GM11168 (cell line): Measurements from ENCODE around the gene GLRX3.
"Not testable (repeated sequence)": the region's sequence is repeated elsewhere in the genome, so short reads cannot be mapped to it uniquely, and the experiment has no call there.

Experiments used
- in situ Hi-C: fragments of 300-500 bp; cut with MboI; formaldehyde crosslinking; loops from one replicate; pipeline ENCODE4 v1.12.0; 2022; ENCODE audit warnings: low sequenced_read_pairs; ENCODE audit not compliant: unreplicated experiment

The GLRX3 gene

DNA sequence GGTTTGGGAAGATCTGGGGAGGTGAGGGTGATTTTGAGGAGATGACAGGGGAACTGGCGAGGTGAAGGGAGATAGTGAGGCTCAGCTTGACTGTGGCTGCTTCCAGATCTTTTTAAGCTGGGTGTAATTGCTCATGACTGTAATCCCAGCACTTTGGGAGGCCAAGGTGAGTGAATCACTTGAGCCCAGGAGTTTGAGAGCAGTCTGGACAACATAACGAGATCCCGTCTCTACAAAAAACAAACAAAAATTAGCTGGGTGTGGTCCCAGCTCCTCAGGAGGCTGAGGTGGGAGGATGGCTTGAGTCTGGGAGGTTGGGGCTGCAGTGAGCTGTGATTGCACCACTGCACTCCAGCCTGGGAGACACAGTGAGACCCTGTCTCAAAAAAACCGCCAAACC lies 66.0 kb downstream of the GLRX3 start:
- in situ Hi-C loops = not testable (repeated sequence)

DNA sequence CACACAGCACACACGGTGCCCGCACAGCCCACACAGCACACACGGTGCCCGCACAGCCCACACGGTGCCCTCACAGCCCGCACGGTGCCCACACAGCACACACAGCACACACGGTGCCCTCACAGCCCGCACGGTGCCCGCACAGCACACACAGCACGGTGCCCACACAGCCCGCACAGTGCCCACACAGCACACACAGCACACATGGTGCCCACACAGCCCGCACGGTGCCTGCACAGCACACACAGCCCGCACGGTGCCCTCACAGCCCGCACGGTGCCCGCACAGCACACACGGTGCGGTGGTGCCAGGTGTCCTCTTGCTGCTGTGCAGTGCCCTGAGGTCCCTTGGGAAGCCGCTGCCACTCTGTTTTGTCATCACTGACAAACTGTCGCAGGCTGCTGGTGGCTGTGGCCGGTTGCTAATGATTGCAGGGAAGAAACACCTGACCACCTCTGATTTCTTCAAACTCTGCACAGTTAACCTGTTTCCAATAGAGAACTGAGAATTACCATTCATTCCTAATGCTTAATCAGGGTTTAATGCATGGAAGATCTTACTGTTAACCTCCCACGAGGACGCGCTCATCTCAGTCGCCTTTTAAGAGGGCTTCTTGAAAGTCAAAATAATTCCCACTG lies 66.9 kb downstream of the GLRX3 start:
- in situ Hi-C loops = no loop called here

DNA sequence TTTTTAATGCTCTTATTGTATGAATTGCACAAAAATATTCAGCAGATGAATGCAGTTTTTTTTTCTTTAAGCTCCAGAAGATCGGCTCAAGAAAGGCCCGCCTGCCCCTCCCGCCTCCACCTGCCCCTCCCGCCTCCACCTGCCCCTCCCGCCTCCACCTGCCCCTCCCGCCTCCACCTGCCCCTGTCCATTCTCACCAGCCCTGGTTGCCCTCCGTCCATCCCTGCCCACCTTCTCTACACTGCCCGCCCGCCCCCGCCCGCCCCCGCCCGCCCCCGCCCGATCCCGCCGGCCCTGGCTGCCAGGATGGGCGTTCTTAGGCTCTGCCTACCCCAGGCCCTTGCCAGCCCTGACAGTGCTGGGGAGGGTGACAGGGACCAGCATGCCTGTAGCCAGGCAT lies 67.4 kb downstream of the GLRX3 start:
- in situ Hi-C loops = no loop called here

DNA sequence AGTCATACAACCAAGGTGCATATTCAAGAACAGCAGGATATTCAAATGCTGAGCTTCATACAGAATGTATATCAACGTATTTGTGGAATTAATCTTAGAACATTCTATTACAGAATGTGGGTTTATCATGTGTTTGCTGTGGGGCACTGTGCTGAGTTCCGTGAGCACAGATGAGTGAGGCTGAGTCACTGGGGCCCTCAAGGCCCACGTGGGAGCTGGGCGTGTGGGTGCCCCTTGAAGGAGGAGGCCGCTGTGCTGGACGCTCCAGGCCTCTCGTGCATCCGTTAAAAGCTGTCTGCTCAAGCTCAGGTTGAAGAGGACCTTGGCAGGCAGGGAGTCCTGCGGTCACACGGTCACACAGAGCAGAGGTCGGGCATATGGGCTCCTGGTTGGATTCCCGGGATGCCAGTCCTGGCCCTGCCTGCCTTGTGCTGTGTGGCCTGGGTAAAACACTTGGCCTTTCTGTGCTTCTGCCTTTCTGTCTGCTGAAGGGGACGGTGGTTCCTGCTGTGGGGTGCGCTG lies 70.1 kb downstream of the GLRX3 start:
- in situ Hi-C loops = no loop called here

DNA sequence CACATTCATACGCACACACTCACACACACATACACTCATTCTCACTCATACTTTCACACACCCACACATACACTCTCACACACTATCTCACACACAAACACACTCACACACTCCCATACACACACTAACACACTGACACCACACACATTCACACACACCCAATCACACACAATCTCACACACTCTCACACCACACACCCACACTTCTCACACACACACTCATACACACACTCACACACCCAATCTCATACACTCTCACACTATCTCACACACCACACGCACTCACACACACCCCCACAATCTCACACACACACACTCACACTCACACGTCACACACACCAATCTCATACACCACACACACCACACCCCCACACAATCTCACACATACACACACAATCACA lies 71.0 kb downstream of the GLRX3 start:
- in situ Hi-C loops = no loop called here

DNA sequence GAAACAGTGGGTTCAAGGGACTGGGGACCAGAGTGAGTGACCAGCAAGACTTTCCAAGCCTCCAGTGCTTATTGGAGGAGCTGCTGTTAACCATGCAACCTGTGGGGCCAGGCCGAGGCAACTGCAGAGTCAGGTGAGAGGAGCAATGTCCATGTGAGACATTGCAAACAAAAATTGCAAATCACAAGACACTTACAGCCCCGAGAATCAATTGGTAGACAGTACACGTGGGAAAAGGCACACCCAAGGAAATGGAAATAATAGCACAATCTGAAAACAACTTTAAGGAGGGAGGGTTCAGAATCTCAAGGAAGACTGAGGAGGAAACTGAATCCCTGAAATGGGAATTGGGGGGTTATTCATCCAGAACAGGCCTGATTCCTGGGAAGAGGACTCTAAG lies 72.6 kb downstream of the GLRX3 start:
- in situ Hi-C loops = no loop called here

DNA sequence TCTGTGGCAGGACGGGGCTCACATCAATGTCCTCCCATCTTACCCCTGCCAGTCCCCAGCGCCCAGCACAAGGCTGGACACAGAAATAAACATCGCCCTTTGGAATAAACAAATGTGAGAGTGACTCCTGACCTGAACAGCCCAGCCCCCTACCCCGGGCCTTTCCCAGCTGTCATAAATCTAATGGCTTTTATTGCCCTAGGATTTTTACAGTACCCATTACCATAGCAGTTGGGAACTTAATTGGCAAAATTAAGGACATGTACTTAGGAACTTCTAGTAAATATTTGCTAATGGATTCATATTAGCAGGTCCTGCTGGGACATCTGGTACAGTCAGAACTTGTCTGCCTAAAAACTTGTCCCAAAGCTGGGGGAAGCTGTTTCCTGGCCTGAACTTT lies 76.6 kb downstream of the GLRX3 start:
- in situ Hi-C loops = no loop called here

DNA sequence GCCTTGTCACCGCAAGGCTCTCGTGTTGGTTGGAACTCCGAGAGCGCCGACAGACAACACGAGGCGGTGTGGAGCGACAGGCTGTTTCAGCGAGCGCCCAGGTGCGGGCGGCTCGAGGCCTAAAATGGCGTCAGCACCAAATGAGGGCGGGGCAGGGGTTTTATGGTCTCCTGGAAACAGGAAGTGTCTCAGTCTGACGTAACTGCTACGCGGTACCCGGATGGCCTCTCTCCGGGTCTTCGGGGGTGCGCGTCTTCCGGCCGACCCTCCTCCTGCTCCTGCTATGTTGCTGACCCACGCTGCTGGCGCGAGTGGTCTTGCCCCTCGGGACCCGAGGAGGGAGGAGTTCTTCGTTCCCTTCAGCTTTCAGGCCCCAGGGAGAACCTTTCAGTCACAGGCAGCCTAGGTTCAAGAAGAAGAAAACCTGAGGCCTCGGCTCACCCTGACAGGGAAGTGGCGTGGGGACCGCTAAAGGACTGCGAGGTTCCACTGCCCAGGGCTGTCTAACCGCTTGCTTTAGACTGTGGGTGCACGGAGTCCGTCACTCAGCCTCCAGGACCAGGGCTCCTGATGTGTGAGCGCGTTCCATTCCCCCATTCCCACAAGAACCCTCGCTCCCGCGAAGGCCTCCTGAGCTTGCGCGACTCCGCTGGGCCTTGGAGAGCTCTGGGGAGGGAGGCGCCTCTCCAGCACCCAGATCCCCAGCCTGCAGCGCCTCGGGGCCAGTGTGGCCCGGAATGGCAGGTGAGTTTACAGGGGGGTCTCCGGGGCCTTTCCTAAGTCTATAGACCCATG lies 77.3 kb downstream of the GLRX3 start:
- in situ Hi-C loops = no loop called here

DNA sequence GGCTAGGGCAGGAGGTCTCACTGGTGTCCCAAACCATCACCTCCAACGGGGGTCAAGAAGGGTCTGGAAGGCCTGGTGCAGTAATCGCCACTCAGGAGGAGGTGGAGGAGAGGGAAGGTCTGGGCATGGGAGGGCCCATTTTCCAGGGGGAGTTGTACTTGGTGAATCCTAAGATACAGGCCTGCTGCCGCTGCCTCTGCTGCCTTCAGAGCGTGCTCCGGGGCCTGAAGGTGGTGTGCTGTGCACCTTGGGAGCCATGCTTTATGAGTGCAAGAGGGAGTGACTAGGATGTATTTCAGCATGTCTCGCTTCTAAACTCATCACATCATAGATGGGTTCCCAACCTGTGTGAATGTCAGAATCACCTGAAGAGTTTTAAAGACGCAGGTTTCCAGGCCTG lies 78.2 kb downstream of the GLRX3 start:
- in situ Hi-C loops = no loop called here

DNA sequence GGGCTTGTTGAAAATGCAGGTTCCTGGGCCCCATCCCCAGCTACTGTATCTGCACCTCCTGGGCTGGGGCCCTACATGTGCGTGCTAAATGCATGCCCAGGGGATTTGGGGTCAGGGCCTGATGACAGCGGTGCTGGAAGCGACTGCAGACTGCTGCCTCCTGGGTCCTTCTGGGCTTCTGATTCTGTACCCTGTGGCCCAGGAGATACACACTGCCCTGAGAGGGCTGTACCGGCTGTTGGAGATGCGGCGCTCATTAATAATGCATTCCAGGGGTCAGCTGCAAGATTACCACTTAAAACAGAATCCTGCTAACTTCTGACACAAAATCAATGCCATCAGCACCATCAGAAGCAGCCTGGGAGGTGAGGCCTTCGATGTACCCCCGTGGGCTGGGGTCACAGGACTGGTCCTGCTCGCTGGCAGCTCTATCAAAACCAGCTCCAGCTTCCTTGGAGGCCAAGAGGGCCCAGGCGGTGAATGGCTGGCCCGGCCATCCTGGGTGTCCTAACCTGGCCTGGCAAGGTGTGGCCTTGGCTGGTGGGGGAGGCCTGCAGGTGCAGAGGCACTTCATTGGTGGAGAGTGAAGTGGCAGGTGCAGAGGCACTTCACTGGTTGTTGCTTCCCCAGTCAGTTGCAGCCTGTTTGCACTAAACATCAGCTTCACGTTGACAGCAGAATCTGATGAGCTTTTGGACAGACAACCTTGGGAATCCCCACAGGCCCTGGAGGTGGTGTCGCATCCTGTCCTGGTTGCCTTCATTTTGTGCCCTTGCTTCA lies 79.2 kb downstream of the GLRX3 start:
- in situ Hi-C loops = no loop called here

DNA sequence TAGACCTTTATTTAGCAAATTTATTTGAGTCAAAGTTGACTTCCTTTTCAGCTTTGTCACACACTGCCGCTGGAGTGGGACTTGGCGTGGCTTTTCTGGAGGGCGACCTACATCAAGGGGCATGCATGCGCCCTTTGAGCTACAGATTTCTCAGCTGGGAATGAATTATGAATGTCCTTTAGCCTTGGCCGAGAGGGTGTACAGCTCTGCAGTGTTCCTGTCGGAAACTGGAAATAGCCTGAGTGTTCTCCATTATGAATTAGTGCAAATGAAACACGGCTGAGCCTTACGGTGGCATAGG lies 79.7 kb downstream of the GLRX3 start:
- in situ Hi-C loops = no loop called here

DNA sequence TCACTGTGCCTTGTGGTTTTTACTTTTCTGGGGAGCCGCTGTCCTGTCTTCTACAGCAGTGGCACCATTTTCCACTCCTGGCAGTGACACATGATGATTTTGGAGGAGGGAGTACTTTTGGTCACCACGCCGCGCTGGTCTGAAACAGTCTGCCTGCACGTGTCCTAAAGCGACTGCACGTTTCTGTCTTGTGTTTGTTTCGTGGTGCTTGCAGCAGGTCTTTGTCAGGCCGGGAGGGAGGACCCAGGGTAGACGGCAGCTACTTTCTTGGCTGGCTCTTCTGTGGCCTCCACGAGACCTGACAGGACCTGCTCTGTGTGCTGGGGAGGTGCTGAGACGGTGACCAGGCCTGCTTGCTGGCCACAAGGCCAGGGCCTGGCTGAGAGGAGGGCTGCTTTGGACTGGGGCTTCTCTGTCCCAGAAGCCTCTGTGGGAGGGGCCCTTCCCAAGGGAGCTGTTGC lies 82.0 kb downstream of the GLRX3 start:
- in situ Hi-C loops = no loop called here

DNA sequence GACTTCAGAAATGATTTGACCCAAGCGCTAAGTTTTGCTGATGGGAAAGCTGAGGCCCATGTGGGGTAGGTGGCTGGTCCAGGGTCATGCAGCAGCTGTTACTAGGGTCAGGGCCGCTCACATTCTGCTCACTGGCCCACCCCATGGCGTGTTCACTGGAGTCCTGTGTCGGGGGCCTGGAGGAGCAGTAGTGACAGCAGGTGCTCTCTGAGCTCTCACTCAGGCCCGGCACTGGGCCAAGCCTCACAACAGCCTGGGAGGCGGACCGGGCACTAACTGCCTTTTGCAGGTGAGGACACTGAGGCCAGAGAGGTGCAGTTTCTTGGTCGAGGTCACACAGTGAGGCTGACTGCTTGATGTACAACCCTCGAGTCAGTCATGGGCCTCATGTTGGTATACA lies 82.7 kb downstream of the GLRX3 start:
- in situ Hi-C loops = no loop called here

DNA sequence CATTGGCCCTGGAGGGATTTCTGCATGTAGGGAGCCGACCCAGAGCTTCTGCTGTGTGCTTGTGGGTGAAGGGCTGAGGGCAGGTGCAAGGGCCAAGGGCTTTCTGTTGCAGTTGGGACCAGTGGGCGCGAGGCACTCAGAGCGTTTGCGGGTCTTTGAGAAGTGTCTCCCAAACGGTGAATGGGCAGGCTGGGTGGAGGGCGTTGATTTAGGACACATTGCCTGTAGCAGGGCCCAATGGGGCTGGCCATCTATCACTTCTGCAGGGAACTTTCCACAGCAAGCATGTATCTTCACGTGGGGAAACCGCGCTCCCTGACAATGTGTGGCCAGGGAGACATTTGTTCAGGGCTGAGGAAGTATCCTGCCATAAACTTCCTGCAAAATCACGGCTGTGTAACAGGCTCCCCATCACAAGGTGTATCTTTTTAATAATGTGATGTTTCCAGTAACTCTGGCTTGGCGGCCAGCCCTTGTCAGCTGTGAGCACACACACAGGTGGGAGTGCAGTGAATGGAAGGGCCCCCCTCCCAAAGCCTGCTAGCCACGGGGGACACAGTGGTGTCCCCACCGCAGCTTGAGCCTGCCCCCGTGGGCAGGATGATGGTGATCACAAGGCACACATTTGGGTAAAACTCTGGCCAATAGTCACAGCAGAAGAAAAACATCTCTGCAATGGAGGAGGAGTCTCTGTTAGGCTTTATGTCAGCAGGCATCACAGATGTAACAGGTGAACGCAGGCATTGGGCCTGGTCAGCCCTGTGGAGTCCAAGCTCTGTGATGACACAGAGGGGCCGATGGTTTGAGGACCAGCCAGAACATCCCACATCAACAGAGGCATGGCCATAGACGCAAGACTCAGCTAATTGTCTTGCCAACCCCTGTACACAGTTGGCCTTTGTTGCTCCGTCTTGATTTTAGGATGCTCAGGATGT lies 84.3 kb downstream of the GLRX3 start:
- in situ Hi-C loops = no loop called here

DNA sequence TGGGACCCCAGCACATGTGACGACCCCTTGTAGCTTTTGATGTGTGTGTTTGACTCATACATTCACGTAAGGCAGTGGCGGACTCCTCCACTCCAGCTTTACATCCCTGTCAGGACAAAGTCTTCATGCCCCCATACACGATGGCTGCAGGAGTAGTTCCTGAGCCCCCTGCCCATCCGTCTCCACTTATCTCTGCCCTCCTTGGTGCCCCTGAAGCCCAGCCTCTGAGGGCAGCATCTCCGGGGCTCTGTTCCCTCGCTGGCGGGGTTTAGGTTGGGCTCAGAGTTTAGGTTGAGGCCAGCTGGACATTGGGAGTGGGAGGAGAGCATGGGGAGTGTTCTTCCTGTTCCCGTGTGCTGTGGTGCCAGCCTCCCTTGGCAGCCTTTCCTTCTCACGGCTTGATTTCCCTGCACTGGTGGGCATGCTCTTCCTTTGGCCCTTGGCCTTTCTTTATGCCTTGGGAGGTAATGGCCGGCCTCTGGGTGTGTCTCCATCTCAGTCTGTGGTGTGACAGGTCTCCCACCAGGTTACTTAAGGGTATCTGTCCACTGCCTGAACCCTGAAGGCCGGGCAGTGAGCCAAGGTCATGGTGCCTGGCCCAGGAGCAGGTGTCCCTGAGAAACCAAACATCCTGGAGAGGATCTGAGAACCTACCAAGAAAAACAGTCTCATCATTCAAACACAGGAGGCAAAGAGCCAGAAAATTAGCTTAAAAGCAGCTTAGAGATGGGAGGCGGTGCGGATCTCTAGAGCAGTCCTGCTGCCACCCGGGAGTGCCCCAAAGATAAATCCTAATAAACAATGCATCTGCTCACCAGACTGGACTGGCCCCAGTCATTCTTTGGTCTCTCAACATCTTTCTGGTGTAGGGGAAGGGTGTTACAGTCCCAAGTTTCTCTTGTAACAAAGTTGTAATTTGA lies 85.5 kb downstream of the GLRX3 start:
- in situ Hi-C loops = no loop called here

DNA sequence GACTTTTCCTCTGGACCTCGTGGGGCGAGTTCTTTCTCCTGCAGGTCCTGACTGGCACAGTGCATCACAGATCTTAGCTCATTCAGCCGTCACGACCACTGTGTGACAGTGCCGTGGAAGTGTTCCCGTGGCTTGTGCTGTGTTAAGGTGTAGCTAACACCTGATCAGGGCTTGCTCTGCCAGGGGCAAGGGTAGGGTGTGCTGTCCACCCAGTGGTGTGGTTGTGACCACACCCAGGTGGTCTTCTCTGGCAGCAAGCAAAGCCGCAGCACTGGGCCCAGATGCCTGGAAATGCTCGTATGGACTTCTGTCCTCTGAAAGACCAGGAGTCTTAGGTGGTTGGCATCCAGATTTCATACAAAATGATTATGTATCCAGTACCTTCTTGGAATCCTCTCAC lies 86.2 kb downstream of the GLRX3 start:
- in situ Hi-C loops = no loop called here

DNA sequence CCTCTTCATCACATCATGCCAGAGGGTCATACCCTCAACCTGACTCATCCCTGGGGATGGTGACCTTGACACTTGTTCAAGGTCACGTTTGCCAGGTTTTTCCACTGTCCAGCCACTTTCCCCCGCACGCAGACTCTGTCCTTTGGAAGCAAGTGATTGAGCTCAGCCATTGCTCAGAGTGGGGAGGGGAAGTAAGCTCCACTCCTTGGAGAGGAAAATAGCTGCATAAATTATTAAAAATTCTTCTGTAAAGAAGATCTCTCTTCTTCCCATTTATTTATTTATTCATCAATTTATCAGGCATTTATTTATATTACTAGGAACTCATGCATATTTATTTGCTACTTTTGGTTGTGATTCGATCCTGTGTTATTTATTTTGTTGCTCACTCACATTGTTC lies 88.0 kb downstream of the GLRX3 start:
- in situ Hi-C loops = no loop called here

DNA sequence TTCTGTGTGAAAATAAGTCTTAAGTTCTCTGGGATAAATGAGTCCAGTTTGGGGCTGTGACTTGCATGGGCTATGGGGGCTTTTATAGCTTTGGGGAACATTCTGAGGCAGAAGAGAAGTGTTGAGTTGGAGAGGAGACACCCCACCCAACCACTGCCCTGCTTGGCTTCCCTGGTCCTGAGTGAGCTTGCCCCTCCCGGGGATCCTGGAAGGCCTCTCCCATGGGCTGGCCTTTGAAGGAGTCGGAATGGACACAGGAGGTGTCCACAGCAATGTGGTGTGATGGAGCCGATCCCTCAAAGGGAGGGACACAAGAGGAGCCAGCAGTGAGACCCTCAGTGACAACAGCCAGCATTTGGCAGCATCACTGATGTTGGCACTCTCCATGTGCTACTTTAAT lies 89.8 kb downstream of the GLRX3 start:
- in situ Hi-C loops = no loop called here

DNA sequence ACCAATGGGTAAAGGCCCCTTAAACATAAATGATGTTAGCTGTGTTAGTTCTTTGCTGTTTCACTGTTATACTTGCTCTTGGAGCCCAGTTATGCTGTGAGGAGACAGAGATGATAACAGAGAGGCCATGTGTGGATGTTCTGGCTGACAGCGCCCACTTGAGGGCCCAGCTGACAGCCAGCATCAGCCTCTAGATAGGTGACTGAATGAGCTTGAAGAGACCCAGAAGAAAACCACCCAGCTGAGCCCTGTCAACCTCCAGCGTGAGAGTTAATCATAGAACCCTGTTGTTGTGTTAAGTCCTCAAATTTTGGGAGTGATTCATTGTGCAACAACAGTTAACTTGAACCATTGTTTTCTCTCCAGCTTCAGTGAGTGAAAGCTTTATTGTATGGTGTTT lies 91.7 kb downstream of the GLRX3 start:
- in situ Hi-C loops = no loop called here
